Prostate gland (tissue), 2 donors: ENCODE data around the gene DAO.

ENCODE experiments used
- CTCF ChIP-seq, 4 experiments: fragments of 200-600 bp in 2 of 4; fragments of 450-650 bp in 2 of 4; sonication (generic) in 2 of 4; IDR thresholded peaks; 1 replicate in 3 of 4; 2 replicates in 1 of 4; pipeline ENCODE4 v1.5.1; 2016 to 2019; ENCODE audit warnings: antibody characterized with exemption in 4 of 4, mild to moderate bottlenecking in 2 of 4, moderate library complexity in 2 of 4
- POLR2A ChIP-seq: fragments of 450-650 bp; IDR thresholded peaks from one replicate; pipeline ENCODE4 v1.6.1; 2016; ENCODE audit warnings: antibody characterized with exemption, mild to moderate bottlenecking
- POLR2AphosphoS5 ChIP-seq: sonication (generic); formaldehyde crosslinking; IDR thresholded peaks from one replicate; pipeline ENCODE4 v1.6.1; 2017; ENCODE audit warnings: antibody characterized with exemption

- TF ChIP-seq POLR2AphosphoS5 (no peak), CTCF (IDR thresholded peaks at IDR 0.05) (no peak), POLR2A (no peak)
Observed at GRCh38 chr12:108837680-108838079, 42.2 kb upstream of the DAO start.
